Upper lobe of left lung (tissue), 6 donors: ENCODE results near the gene PCP4. TPM values are rescaled to one million over a fixed set of nuclear protein-coding genes. Genes with fewer than 3 reads are reported as not detected.

Source experiments
- ATAC-seq, 2 donors: fragments of 200-7000 bp; cut with Tn5 transposase; one replicate each; pipeline ENCODE4 v1.9.1; 2022; ENCODE audit warnings: mild to moderate bottlenecking in 2 of 2, moderate library complexity in 2 of 2; ENCODE audit not compliant: low FRiP score in 2 of 2
- DNase-seq, 2 donors: peaks; one replicate each; pipeline ENCODE4 v3.0.0-alpha.2; 2019 to 2020
- H3K27ac ChIP-seq, 4 donors: fragments of 200-600 bp; sonication (generic); one replicate each; pipeline ENCODE4 v1.5.1; 2016 to 2019
- H3K27me3 ChIP-seq, 4 donors: fragments of 200-600 bp; sonication (generic); one replicate each; pipeline ENCODE4 v1.5.1; 2017 to 2019
- H3K36me3 ChIP-seq, 4 donors: fragments of 200-600 bp; sonication (generic); one replicate each; pipeline ENCODE4 v1.5.1; 2016 to 2019
- H3K4me1 ChIP-seq, 4 donors: fragments of 200-600 bp; sonication (generic); one replicate each; pipeline ENCODE4 v1.5.1; 2018 to 2019
- H3K4me3 ChIP-seq, 4 donors: fragments of 200-600 bp; sonication (generic); one replicate each; pipeline ENCODE4 v1.5.1; 2017 to 2019; ENCODE audit warnings: mild to moderate bottlenecking in 2 of 4, moderate library complexity in 1 of 4
- H3K9me3 ChIP-seq, 4 donors: fragments of 200-600 bp; sonication (generic); one replicate each; pipeline ENCODE4 v1.5.1; 2018 to 2019
- CTCF ChIP-seq, 6 experiments: fragments of 450-650 bp in 4 of 6; fragments of 200-600 bp in 2 of 6; sonication (generic) in 2 of 6; IDR thresholded peaks; one replicate each; pipeline ENCODE4 v1.5.1; 2016 to 2019; ENCODE audit warnings: antibody characterized with exemption in 6 of 6
- EP300 ChIP-seq, 4 donors: sonication (generic); formaldehyde crosslinking; IDR thresholded peaks; one replicate each; pipeline ENCODE4 v1.5.1; 2017; ENCODE audit warnings: antibody characterized with exemption in 4 of 4, control low read depth in 2 of 4
- POLR2A ChIP-seq, 4 donors: fragments of 450-650 bp; IDR thresholded peaks; one replicate each; pipeline ENCODE4 v1.5.1; 2016 to 2017; ENCODE audit warnings: antibody characterized with exemption in 4 of 4, mild to moderate bottlenecking in 2 of 4
- POLR2AphosphoS5 ChIP-seq, 2 donors: sonication (generic); formaldehyde crosslinking; IDR thresholded peaks; one replicate each; pipeline ENCODE4 v1.5.1; 2017; ENCODE audit warnings: antibody characterized with exemption in 2 of 2
- WGBS, 2 donors: methylation state at CpG; one replicate each; pipeline ENCODE4 v1.1.5; 2017 to 2018; 5-methylcytosine and 5-hydroxymethylcytosine counted together
- total RNA-seq, 6 donors: library from RNA; depleted of rRNA in 4 of 6; stranded (reverse); fragments of >200 nt in 4 of 6; gene quantifications; one replicate each; pipeline versions ENCODE4 v1.1.0 to v1.2.1, GENCODE V29; 2016 to 2021
- donor health status: DM: no; HTN: no; CAD: no; lungs with moderate emphysema.
- donor health status: DM: no; HTN: yes; CAD: no; lungs with severe emphysema.

PCP4 gene
- total RNA-seq, 6 donors from 2014 or later = 0.66 to 4.4 (median 1.9) TPM; not detected in 2

GRCh38 chr21:39874759-39875158 is 7.5 kb downstream of the PCP4 start:
- no peaks in the 10 kb centered on the region for H3K4me1 ChIP-seq
- WGBS, 2 donors = 81 to 82% methylated on average over 7 of the region's 7 CpGs
- no peaks in the 10 kb centered on the region for H3K36me3 ChIP-seq
- no peak for ATAC-seq
- H3K4me3 ChIP-seq = no peak overlapping the region
- H3K9me3 ChIP-seq = no peaks in the 10 kb centered on the region
- no peaks in the 10 kb centered on the region for H3K27me3 ChIP-seq
- H3K27ac ChIP-seq = no peak overlapping the region
- no peak for TF ChIP-seq CTCF (IDR thresholded peaks at IDR 0.05)
- no peak for TF ChIP-seq EP300 (IDR thresholded peaks at IDR 0.05)
- no peak for TF ChIP-seq POLR2A (IDR thresholded peaks at IDR 0.05)
- no peak for TF ChIP-seq POLR2AphosphoS5 (IDR thresholded peaks at IDR 0.05)
- no peak for DNase-seq

GRCh38 chr21:39881661-39882060 is 14.4 kb downstream of the PCP4 start:
- no peak for TF ChIP-seq CTCF (IDR thresholded peaks at IDR 0.05)
- no peak for TF ChIP-seq EP300 (IDR thresholded peaks at IDR 0.05)
- no peak for TF ChIP-seq POLR2AphosphoS5 (IDR thresholded peaks at IDR 0.05)
- no peak for TF ChIP-seq POLR2A (IDR thresholded peaks at IDR 0.05)

GRCh38 chr21:39882151-39882838 is 15.1 kb downstream of the PCP4 start:
- no peaks in the 10 kb centered on the region for H3K36me3 ChIP-seq
- no peak overlapping the region for H3K4me3 ChIP-seq
- ATAC-seq (no peak), DNase-seq (no peak)
- no peaks in the 10 kb centered on the region for H3K9me3 ChIP-seq
- TF ChIP-seq POLR2A (IDR thresholded peaks at IDR 0.05) = no peak
- no peak for TF ChIP-seq POLR2AphosphoS5 (IDR thresholded peaks at IDR 0.05)
- TF ChIP-seq CTCF (IDR thresholded peaks at IDR 0.05) = no peak
- no peak for TF ChIP-seq EP300 (IDR thresholded peaks at IDR 0.05)
- no peak overlapping the region for H3K27ac ChIP-seq
- no peaks in the 10 kb centered on the region for H3K4me1 ChIP-seq
- 88 to 90% methylated on average over 13 of the region's 13 CpGs for WGBS, 2 donors
- no peaks in the 10 kb centered on the region for H3K27me3 ChIP-seq

More at GRCh38 chr21:39881661-39882060, 14.4 kb downstream of the PCP4 start:
- Histone ChIP-seq H3K9me3 (no peaks in the 10 kb centered on the region), H3K4me3 (no peak overlapping the region), H3K27me3 (no peaks in the 10 kb centered on the region), H3K36me3 (no peaks in the 10 kb centered on the region), H3K4me1 (no peaks in the 10 kb centered on the region), H3K27ac (no peak overlapping the region)
- no peak for ATAC-seq
- DNase-seq = no peak
- WGBS, 2 donors = 79 to 81% methylated on average over 8 of the region's 8 CpGs

GRCh38 chr21:39882839-39883195 is 15.6 kb downstream of the PCP4 start:
- Histone ChIP-seq H3K4me1 (no peaks in the 10 kb centered on the region), H3K27me3 (no peaks in the 10 kb centered on the region), H3K4me3 (no peak overlapping the region), H3K27ac (no peak overlapping the region), H3K36me3 (no peaks in the 10 kb centered on the region), H3K9me3 (no peaks in the 10 kb centered on the region)
- 75 to 84% methylated on average over 3 of the region's 3 CpGs for WGBS, 2 donors
- TF ChIP-seq POLR2AphosphoS5 (IDR thresholded peaks at IDR 0.05) (no peak), EP300 (IDR thresholded peaks at IDR 0.05) (no peak), CTCF (IDR thresholded peaks at IDR 0.05) (no peak), POLR2A (IDR thresholded peaks at IDR 0.05) (no peak)
- no peak for ATAC-seq
- DNase-seq = no peak
